Upper lobe of right lung (tissue), 1 donor: ENCODE data around the gene MYLK4. TPM values are rescaled to one million over a fixed set of nuclear protein-coding genes. Genes with fewer than 3 reads are reported as not detected.

Source experiments
- ATAC-seq: fragments of 200-7000 bp; cut with Tn5 transposase; one replicate; pipeline ENCODE4 v1.9.1; 2020; ENCODE audit warnings: mild to moderate bottlenecking, moderate library complexity
- DNase-seq: peaks from one replicate; pipeline ENCODE4 v3.0.0-alpha.2; 2020
- H3K27ac ChIP-seq: fragments of 200-600 bp; one replicate; pipeline ENCODE4 v1.8.0; 2022
- H3K27me3 ChIP-seq: fragments of 200-600 bp; one replicate; pipeline ENCODE4 v1.8.0; 2022; ENCODE audit warnings: mild to moderate bottlenecking
- H3K36me3 ChIP-seq: fragments of 200-600 bp; one replicate; pipeline ENCODE4 v1.8.0; 2022
- H3K4me1 ChIP-seq: fragments of 200-600 bp; one replicate; pipeline ENCODE4 v1.8.0; 2022
- H3K4me3 ChIP-seq: fragments of 200-600 bp; one replicate; pipeline ENCODE4 v1.8.0; 2022; ENCODE audit warnings: mild to moderate bottlenecking
- H3K9me3 ChIP-seq: fragments of 200-600 bp; one replicate; pipeline ENCODE4 v1.8.0; 2022
- intact Hi-C: fragments of 100-400 bp; cut with DNase I; formaldehyde crosslinking; loops from one replicate; pipeline ENCODE4 v1.11.0; 2022
- total RNA-seq: library from RNA; stranded (reverse); fragmentation: NEBNext Ultra II Directional; extraction: Animal tissue kit (Norgen Biotek cat#: 25700); gene quantifications from one replicate; pipeline ENCODE4 v1.2.1, GENCODE V29; 2021
- TF ChIP-seq, protein P1 (sequence below): fragments of 200-600 bp; IDR thresholded peaks from one replicate; pipeline ENCODE4 v1.8.0; 2022; ENCODE audit warnings: antibody characterized with exemption
- donor health status: DM: no; HTN: yes; CAD: no; lungs with severe emphysema.

The MYLK4 gene
- total RNA-seq, 1 donor from 2014 or later: 0.84 TPM

GRCh38 chr6:2680264-2680922, 70.3 kb downstream of the MYLK4 start:
- no peaks in the 10 kb centered on the region for H3K36me3 ChIP-seq

DNA sequence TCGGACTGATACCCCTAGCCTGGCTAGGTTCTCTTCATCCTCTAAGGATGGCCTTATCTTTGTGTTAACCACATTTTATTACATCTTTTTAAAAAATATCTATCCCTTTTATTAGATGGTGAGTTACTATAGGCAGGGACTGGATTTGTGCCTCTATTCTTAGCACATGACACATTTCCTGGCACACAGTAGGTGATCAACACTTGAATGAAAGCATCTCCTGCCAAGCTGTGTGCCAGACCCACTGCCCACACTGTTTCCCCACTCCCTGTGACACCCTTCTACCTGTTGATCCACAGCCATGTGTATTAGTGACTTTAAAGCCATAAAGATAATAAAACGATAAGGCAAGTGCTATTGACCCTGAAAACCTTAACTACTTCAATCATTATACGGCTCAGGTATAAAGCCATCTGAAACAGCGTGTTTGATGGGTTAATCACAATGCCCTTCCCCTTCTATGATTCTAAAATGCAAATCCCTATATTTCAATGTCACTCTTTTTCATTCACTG, 73.6 kb downstream of the MYLK4 start:
- Histone ChIP-seq H3K4me1 (no peaks in the 10 kb centered on the region), H3K4me3 (no peak overlapping the region), H3K36me3 (no peaks in the 10 kb centered on the region), H3K27me3 (no peaks in the 10 kb centered on the region), H3K27ac (no peak overlapping the region), H3K9me3 (no peaks in the 10 kb centered on the region)
- DNase-seq: no peak
- intact Hi-C loops: no loop called here
- ATAC-seq: no peak
- TF ChIP-seq, protein P1, sequence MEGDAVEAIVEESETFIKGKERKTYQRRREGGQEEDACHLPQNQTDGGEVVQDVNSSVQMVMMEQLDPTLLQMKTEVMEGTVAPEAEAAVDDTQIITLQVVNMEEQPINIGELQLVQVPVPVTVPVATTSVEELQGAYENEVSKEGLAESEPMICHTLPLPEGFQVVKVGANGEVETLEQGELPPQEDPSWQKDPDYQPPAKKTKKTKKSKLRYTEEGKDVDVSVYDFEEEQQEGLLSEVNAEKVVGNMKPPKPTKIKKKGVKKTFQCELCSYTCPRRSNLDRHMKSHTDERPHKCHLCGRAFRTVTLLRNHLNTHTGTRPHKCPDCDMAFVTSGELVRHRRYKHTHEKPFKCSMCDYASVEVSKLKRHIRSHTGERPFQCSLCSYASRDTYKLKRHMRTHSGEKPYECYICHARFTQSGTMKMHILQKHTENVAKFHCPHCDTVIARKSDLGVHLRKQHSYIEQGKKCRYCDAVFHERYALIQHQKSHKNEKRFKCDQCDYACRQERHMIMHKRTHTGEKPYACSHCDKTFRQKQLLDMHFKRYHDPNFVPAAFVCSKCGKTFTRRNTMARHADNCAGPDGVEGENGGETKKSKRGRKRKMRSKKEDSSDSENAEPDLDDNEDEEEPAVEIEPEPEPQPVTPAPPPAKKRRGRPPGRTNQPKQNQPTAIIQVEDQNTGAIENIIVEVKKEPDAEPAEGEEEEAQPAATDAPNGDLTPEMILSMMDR: no peak

More at GRCh38 chr6:2680264-2680922, 70.3 kb downstream of the MYLK4 start:
- intact Hi-C loops: no loop called here
- ATAC-seq: no peak
- TF ChIP-seq, protein P1: no peak
- Histone ChIP-seq H3K4me3 (no peak overlapping the region), H3K27ac (no peak overlapping the region), H3K4me1 (no peaks in the 10 kb centered on the region), H3K27me3 (no peaks in the 10 kb centered on the region), H3K9me3 (no peaks in the 10 kb centered on the region)
- no peak for DNase-seq

- Histone ChIP-seq H3K4me1 (no peaks in the 10 kb centered on the region), H3K36me3 (no peaks in the 10 kb centered on the region), H3K4me3 (no peak overlapping the region), H3K27ac (no peak overlapping the region), H3K27me3 (no peaks in the 10 kb centered on the region), H3K9me3 (no peaks in the 10 kb centered on the region)
- DNase-seq (no peak), ATAC-seq (no peak)
- intact Hi-C loops: no loop called here
- TF ChIP-seq, protein P1: no peak
These were observed 74.7 kb downstream of the MYLK4 start for GRCh38 chr6:2676048-2676447.

DNA sequence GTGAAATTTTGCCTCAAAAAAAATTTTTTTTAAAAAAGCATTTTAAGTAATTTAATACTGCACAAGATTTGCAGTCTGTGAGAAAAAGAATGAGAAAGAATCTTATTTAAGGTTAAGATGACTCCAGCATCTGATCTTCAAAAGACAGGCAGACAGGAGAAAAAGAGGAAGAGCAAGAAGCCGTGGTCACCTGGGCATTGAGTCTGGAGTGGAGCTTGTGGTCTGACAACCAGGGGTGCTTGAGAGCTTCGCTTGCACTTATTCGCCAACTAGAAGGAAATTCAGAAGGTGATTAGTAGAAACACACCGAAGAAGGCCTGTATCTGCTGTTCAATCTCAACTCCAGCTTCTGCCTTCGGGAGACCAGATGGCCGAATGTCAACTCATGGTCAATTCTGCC, 75.9 kb downstream of the MYLK4 start:
- H3K36me3 ChIP-seq: no peaks in the 10 kb centered on the region

GRCh38 chr6:2669067-2669700, 81.5 kb downstream of the MYLK4 start:
- TF ChIP-seq, protein P1: no peak
- no peak overlapping the region for H3K27ac ChIP-seq
- H3K4me3 ChIP-seq: no peak overlapping the region
- H3K27me3 ChIP-seq: no peaks in the 10 kb centered on the region
- no peaks in the 10 kb centered on the region for H3K36me3 ChIP-seq
- DNase-seq (no peak), ATAC-seq (no peak)
- intact Hi-C loops: no loop called here
- no peaks in the 10 kb centered on the region for H3K9me3 ChIP-seq
- H3K4me1 ChIP-seq: no peaks in the 10 kb centered on the region

More for the DNA sequence above, 75.9 kb downstream of the MYLK4 start:
- Histone ChIP-seq H3K27ac (no peak overlapping the region), H3K4me3 (no peak overlapping the region), H3K27me3 (no peaks in the 10 kb centered on the region), H3K9me3 (no peaks in the 10 kb centered on the region), H3K4me1 (no peaks in the 10 kb centered on the region)
- intact Hi-C loops: no loop called here
- ATAC-seq: no peak
- TF ChIP-seq, protein P1: no peak
- DNase-seq: no peak
